MM.1S (cell line): Measurements from ENCODE around the gene CHST13.
"Not testable (repeated sequence)": the region's sequence is repeated elsewhere in the genome, so short reads cannot be mapped to it uniquely, and the experiment has no call there.

Experiments used
- DNase-seq: peaks from one replicate; pipeline ENCODE4 v3.0.0-alpha.2; 2015
- H2AFZ ChIP-seq: fragments of 300-600 bp; sonication (generic); 2 replicates; pipeline ENCODE4 v1.6.0; 2016; ENCODE audit warnings: antibody characterized with exemption, low read length
- H3F3A ChIP-seq: fragments of 300-600 bp; sonication (generic); 2 replicates; pipeline ENCODE4 v1.6.1; 2016; ENCODE audit warnings: mild to moderate bottlenecking, antibody characterized with exemption, low read length, moderate library complexity, mixed read lengths; ENCODE audit not compliant: insufficient read depth
- H3K27ac ChIP-seq: fragments of 300-600 bp; sonication (generic); 2 replicates; pipeline ENCODE4 v1.5.1; 2016; ENCODE audit warnings: mild to moderate bottlenecking, low read length
- H3K27me3 ChIP-seq: fragments of 300-600 bp; sonication (generic); replicated peaks from 2 replicates; pipeline ENCODE4 v1.6.0; 2016; ENCODE audit warnings: low read length; ENCODE audit not compliant: insufficient read depth
- H3K36me3 ChIP-seq: fragments of 300-600 bp; sonication (generic); replicated peaks from 2 replicates; pipeline ENCODE4 v1.6.1; 2016; ENCODE audit warnings: mild to moderate bottlenecking, low read length, mixed read lengths; ENCODE audit not compliant: insufficient read depth
- H3K4me1 ChIP-seq: fragments of 300-600 bp; sonication (generic); 2 replicates; pipeline ENCODE4 v1.6.1; 2016; ENCODE audit warnings: low read length, mixed read lengths
- H3K4me2 ChIP-seq: fragments of 300-600 bp; sonication (generic); 2 replicates; pipeline ENCODE4 v1.6.0; 2016; ENCODE audit warnings: low read depth, low read length
- H3K4me3 ChIP-seq: fragments of 300-600 bp; sonication (generic); 2 replicates; pipeline ENCODE4 v1.5.1; 2016; ENCODE audit warnings: low read length, mixed read lengths
- H3K79me2 ChIP-seq: fragments of 300-600 bp; sonication (generic); 2 replicates; pipeline ENCODE4 v1.6.1; 2016; ENCODE audit warnings: mixed run types, low read length, mixed read lengths
- H3K9ac ChIP-seq: fragments of 300-600 bp; sonication (generic); 2 replicates; pipeline ENCODE4 v1.6.1; 2016; ENCODE audit warnings: low read length, mixed read lengths
- H3K9me2 ChIP-seq: fragments of 300-600 bp; sonication (generic); replicated peaks from 2 replicates; pipeline ENCODE4 v1.6.1; 2016; ENCODE audit warnings: mild to moderate bottlenecking, low read length, mixed read lengths; ENCODE audit not compliant: insufficient read depth
- H3K9me3 ChIP-seq: fragments of 300-600 bp; sonication (generic); replicated peaks from 2 replicates; pipeline ENCODE4 v1.6.1; 2016; ENCODE audit warnings: mild to moderate bottlenecking, low read length, mixed read lengths; ENCODE audit not compliant: insufficient read depth
- H4K20me1 ChIP-seq: fragments of 300-600 bp; sonication (generic); 2 replicates; pipeline ENCODE4 v1.6.1; 2016; ENCODE audit warnings: mild to moderate bottlenecking, low read length, moderate library complexity, mixed read lengths; ENCODE audit not compliant: insufficient read depth
- CTCF ChIP-seq: fragments of 300-600 bp; sonication (generic); IDR thresholded peaks from 2 replicates; pipeline ENCODE4 v1.5.1; 2016; ENCODE audit warnings: antibody characterized with exemption, low read length, mixed read lengths
- EZH2 ChIP-seq: fragments of 300-600 bp; sonication (generic); optimal IDR thresholded peaks from 2 replicates; pipeline ENCODE3; 2017; ENCODE audit warnings: low read depth, mild to moderate bottlenecking, antibody characterized with exemption, low read length, mixed read lengths
- EZH2phosphoT487 ChIP-seq: fragments of 300-600 bp; sonication (generic); IDR thresholded peaks from 2 replicates; pipeline ENCODE4 v1.6.1; 2018; ENCODE audit warnings: antibody characterized with exemption, low read length

The CHST13 gene

DNA sequence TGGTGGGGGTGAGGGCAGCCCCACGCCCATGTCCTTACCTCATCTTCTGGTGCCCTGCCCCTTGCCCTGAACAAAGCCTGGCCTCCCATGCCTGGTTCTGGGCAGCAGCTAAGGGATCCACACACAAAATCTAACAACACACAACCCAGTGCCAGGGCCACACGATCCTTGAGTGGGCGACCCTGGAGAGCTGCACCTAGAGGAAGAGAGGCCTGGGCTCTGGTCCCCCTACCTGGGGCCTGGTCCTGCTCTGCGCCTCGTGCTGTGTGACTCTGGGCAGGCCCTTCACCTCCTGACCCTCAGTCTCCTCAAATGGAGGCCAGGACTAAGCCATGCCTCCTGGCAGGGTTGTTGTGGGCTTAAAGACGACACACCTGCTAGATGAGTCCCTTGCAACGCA, 54.7 kb downstream of the CHST13 start:
- Histone ChIP-seq H3K4me3 (no peak overlapping the region), H3K4me1 (no peaks in the 10 kb centered on the region), H2AFZ (no peak overlapping the region), H3K4me2 (no peak overlapping the region), H3K9me2 (no peaks in the 10 kb centered on the region), H3K27ac (no peak overlapping the region), H3K9ac (no peak overlapping the region), H4K20me1 (no peaks in the 10 kb centered on the region), H3K9me3 (no peaks in the 10 kb centered on the region), H3F3A (no peaks in the 10 kb centered on the region), H3K27me3 (no peaks in the 10 kb centered on the region), H3K36me3 (no peaks in the 10 kb centered on the region), H3K79me2 (no peaks in the 10 kb centered on the region)
- no peak for DNase-seq
- TF ChIP-seq CTCF (no peak), EZH2phosphoT487 (no peak), EZH2 (no peak)

DNA sequence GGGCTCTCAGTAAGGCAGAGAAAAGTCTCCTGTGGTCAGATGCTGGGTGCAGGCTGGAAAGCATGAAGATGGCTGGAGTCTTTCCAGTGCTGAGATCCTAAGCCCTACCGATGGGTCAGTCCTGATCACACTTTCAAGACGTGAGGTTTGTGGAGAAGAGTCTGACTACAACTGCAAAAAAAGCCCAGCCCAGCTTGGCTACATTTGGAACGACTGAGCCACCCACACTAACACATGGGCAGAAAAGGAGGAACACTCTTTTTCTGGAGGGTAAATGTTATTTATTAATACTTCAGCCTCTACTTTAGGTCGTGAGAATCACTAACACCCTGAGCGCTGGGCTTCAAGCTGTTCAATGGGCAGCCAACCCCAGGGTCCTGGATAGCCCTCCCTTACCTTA, 56.8 kb downstream of the CHST13 start:
- no peak for DNase-seq
- Histone ChIP-seq H4K20me1 (no peaks in the 10 kb centered on the region), H2AFZ (no peak overlapping the region), H3K4me1 (no peaks in the 10 kb centered on the region), H3K4me3 (no peak overlapping the region), H3K27me3 (no peaks in the 10 kb centered on the region), H3K4me2 (no peak overlapping the region), H3K9ac (no peak overlapping the region), H3K79me2 (no peaks in the 10 kb centered on the region), H3K9me2 (no peaks in the 10 kb centered on the region), H3F3A (no peaks in the 10 kb centered on the region), H3K27ac (no peak overlapping the region), H3K9me3 (no peaks in the 10 kb centered on the region), H3K36me3 (no peaks in the 10 kb centered on the region)
- no peak for TF ChIP-seq EZH2phosphoT487
- no peak for TF ChIP-seq EZH2
- TF ChIP-seq CTCF: no peak

GRCh38 chr3:126581569-126581968, 57.6 kb downstream of the CHST13 start:
- Histone ChIP-seq H3K79me2 (no peaks in the 10 kb centered on the region), H3K27ac (no peak overlapping the region), H3K9me3 (no peaks in the 10 kb centered on the region), H3K9ac (no peak overlapping the region), H3K4me3 (no peak overlapping the region), H3K36me3 (no peaks in the 10 kb centered on the region), H2AFZ (no peak overlapping the region), H3F3A (no peaks in the 10 kb centered on the region), H3K27me3 (no peaks in the 10 kb centered on the region), H3K4me1 (no peaks in the 10 kb centered on the region), H3K9me2 (no peaks in the 10 kb centered on the region), H4K20me1 (no peaks in the 10 kb centered on the region), H3K4me2 (no peak overlapping the region)
- no peak for DNase-seq
- TF ChIP-seq CTCF (no peak), EZH2 (no peak), EZH2phosphoT487 (no peak)

GRCh38 chr3:126582311-126582710, 58.4 kb downstream of the CHST13 start:
- no peak overlapping the region for H2AFZ ChIP-seq
- no peaks in the 10 kb centered on the region for H3K36me3 ChIP-seq
- no peak overlapping the region for H3K27ac ChIP-seq
- H3K4me2 ChIP-seq: no peak overlapping the region
- no peak for DNase-seq
- no peaks in the 10 kb centered on the region for H3K79me2 ChIP-seq
- H4K20me1 ChIP-seq: no peaks in the 10 kb centered on the region
- no peaks in the 10 kb centered on the region for H3K9me2 ChIP-seq
- H3K9me3 ChIP-seq: no peaks in the 10 kb centered on the region
- H3K27me3 ChIP-seq: no peaks in the 10 kb centered on the region
- H3K4me1 ChIP-seq: no peaks in the 10 kb centered on the region
- no peak for TF ChIP-seq EZH2
- no peak for TF ChIP-seq CTCF
- TF ChIP-seq EZH2phosphoT487: no peak
- H3K4me3 ChIP-seq: no peak overlapping the region
- no peaks in the 10 kb centered on the region for H3F3A ChIP-seq
- H3K9ac ChIP-seq: no peak overlapping the region

GRCh38 chr3:126591515-126591914, 67.6 kb downstream of the CHST13 start:
- H3K27ac ChIP-seq, H3K4me2 ChIP-seq, DNase-seq, H3K9ac ChIP-seq, H3K9me2 ChIP-seq, H3K4me3 ChIP-seq, H3K27me3 ChIP-seq, H3K4me1 ChIP-seq, H3K79me2 ChIP-seq, H3F3A ChIP-seq, H4K20me1 ChIP-seq, H2AFZ ChIP-seq, H3K36me3 ChIP-seq, H3K9me3 ChIP-seq: not testable (repeated sequence)
